K562 (cell line): ENCODE data around the gene DGCR2. TPM values are rescaled to one million over a fixed set of nuclear protein-coding genes. Genes with fewer than 3 reads are reported as not detected.

Experiments used
- ATF2 ChIP-seq: sonication (generic); formaldehyde crosslinking; IDR thresholded peaks from 2 replicates; pipeline ENCODE4 v1.8.1; 2022; ENCODE audit warnings: missing genetic modification reagents
- EWSR1 ChIP-seq: fragments of 450-650 bp; IDR thresholded peaks from 2 replicates; pipeline ENCODE4 v1.6.1; 2018; ENCODE audit warnings: borderline replicate concordance, mild to moderate bottlenecking, low read depth, moderate library complexity; ENCODE audit not compliant: partially characterized antibody
- MXI1 ChIP-seq: IDR thresholded peaks from 2 replicates; pipeline ENCODE4 v1.6.1; 2011; ENCODE audit warnings: low read depth, mild to moderate bottlenecking, improper control_type of control experiment, low read length
- ZHX1 ChIP-seq: fragments of 150-350 bp; conservative IDR thresholded peaks from 2 replicates; pipeline ENCODE4 v1.6.1; 2014; ENCODE audit warnings: low read length
- ZKSCAN1 ChIP-seq: fragments of 150-350 bp; IDR thresholded peaks from 2 replicates; pipeline ENCODE4 v1.6.1; 2016; ENCODE audit warnings: low read depth, low read length
- ZNF316 ChIP-seq: fragments of 450-650 bp; IDR thresholded peaks from 2 replicates; pipeline ENCODE4 v1.6.1; 2016
- polyA plus RNA-seq, 8 experiments: library from polyadenylated mRNA; depleted of rRNA in 4 of 8; stranded (reverse) in 5 of 8; unstranded in 3 of 8; fragments of >200 nt; fragmentation: Nextera tagmentation in 2 of 8; fragmentation: Illumina TruSeq in 1 of 8; extraction: Ambion mirVana in 2 of 8; extraction: Trizol in 1 of 8; gene quantifications; 2 replicates each; pipeline versions ENCODE4 v1.2.1 to v1.2.3, GENCODE V29; 2011 to 2014; ENCODE audit warnings: inconsistent platforms in 1 of 8, missing spikeins in 1 of 8
- total RNA-seq, 7 experiments: library from RNA; depleted of rRNA in 6 of 7; stranded (reverse); fragments of >200 nt in 6 of 7; fragmentation: Illumina TruSeq in 2 of 7; extraction: Trizol in 2 of 7; gene quantifications; 2 replicates each; pipeline versions ENCODE4 v1.2.1 to v1.2.3, GENCODE V29; 2011 to 2021; ENCODE audit warnings: low replicate concordance in 1 of 7
- TF ChIP-seq, protein P1 (sequence below), 2 experiments: fragments of 450-650 bp; IDR thresholded peaks; 2 replicates each; pipeline ENCODE4 v1.6.1; 2016; ENCODE audit warnings: mild to moderate bottlenecking in 2 of 2, borderline replicate concordance in 1 of 2, low read depth in 1 of 2, moderate library complexity in 1 of 2

The DGCR2 gene
- total and polyA plus RNA-seq, 9 of the 15 experiments (the other 6 are each of a cell fraction or from before 2014, with no cell fraction given) = 0.69 to 101 (median 56.4) TPM

DNA sequence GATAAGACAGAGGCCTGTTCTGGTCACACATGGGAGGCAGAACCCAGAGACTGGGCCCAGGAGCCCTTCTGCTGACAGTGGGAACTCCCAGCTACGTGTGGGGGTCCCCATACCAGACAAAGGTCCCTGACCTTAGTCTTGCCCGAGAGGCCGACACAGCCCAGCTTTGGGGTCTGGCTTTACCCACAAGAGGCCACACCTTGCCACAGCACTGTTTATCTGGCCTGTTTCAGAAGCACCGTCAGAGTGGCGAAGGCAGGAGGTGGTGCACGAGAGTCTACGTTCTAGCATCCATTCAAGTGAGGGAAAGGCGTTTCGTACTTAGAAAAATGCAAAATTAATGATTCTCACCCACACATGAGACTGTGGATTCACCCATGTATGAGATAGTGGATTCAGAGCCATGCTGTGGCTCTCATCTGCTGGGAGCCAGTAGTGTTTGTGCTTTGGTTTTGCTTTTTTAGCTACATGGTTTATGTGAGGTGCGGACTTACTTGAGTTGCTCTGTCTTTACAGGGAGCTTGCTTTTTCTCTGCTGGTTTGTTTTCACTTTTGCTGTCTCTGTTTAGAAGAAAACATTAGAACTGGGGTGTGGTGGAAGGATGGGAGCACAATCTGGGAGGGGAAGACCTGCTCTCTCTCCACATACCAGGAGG is 129.5 kb downstream of the DGCR2 start (continued):
- TF ChIP-seq, protein P1, sequence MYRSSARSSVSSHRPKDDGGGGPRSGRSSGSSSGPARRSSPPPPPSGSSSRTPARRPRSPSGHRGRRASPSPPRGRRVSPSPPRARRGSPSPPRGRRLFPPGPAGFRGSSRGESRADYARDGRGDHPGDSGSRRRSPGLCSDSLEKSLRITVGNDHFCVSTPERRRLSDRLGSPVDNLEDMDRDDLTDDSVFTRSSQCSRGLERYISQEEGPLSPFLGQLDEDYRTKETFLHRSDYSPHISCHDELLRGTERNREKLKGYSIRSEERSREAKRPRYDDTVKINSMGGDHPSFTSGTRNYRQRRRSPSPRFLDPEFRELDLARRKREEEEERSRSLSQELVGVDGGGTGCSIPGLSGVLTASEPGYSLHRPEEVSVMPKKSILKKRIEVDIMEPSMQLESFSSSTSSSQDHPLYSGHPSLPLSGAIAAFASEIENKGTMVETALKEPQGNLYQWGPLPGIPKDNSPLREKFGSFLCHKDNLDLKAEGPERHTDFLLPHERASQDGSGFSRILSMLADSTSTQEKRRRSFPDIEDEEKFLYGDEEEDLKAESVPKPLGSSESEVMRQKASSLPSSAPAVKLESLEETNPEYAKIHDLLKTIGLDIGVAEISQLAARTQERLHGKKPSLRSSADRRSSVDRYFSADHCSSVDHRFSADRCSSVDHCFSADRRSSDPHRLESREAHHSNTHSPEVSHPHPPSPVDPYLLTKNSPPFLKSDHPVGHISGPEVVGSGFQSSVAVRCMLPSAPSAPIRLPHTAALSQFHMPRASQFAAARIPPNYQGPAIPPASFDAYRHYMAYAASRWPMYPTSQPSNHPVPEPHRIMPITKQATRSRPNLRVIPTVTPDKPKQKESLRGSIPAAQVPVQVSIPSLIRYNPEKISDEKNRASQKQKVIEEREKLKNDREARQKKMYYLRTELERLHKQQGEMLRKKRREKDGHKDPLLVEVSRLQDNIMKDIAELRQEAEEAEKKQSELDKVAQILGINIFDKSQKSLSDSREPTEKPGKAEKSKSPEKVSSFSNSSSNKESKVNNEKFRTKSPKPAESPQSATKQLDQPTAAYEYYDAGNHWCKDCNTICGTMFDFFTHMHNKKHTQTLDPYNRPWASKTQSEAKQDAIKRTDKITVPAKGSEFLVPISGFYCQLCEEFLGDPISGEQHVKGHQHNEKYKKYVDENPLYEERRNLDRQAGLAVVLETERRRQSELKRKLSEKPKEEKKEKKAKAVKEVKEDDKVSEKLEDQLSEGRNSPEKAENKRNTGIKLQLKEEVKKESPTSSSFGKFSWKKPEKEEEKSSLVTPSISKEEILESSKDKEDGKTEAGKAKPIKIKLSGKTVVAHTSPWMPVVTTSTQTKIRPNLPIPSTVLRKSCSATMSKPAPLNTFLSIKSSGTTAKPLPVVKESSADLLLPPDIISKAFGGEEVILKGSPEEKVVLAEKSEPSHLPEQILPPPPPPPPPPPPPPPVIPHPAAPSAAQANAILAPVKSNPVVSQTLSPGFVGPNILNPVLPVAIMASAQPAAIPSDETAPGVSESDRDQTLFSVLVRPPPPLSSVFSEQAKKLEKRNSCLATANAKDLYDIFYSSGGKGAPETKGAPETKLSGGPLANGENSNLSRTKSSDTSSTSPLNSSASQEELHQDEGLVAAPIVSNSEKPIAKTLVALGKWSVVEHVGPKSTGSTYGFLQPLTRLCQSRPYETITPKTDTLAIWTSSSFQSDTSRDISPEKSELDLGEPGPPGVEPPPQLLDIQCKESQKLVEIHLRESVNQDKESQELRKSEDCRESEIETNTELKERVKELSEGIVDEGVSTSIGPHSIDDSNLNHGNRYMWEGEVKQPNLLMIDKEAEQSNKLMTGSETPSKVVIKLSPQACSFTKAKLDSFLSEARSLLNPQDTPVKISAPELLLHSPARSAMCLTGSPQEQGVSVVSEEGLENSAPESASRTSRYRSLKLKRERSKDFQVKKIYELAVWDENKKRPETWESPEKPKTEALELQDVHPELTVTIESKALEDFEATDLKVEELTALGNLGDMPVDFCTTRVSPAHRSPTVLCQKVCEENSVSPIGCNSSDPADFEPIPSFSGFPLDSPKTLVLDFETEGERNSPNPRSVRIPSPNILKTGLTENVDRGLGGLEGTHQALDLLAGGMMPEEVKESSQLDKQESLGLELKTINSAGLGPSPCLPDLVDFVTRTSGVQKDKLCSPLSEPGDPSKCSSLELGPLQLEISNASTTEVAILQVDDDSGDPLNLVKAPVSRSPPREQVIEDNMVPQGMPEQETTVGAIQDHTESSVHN (IDR thresholded peaks at IDR 0.05; ENCODE audit: borderline replicate concordance in 1 of 2, low read depth in 1 of 2) = no peak
- TF ChIP-seq ATF2 (CRISPR knock-in tag) (peak; percentile 7; the same call in 1 of the 2 replicates), MXI1 (0 out of 2 replicates have a peak, but pooled peaks have one; percentile 28), ZHX1 (no peak), EWSR1 (no peak), ZKSCAN1 (no peak), ZNF316 (no peak)
